Neural crest cell (in vitro differentiated cells): Measurements from ENCODE around the gene LCN1. TPM values are rescaled to one million over a fixed set of nuclear protein-coding genes. Genes with fewer than 3 reads are reported as not detected.

Experiments
- DNase-seq: peaks from one replicate; pipeline ENCODE4 v3.0.0; 2021; ENCODE audit warnings: low read depth, mixed read lengths, low spot score
- H3K27ac Mint-ChIP-seq: one replicate; pipeline ENCODE4 v1.8.0; 2021; ENCODE audit warnings: mild to moderate bottlenecking, mixed read lengths; ENCODE audit not compliant: unreplicated experiment
- H3K27me3 Mint-ChIP-seq: 2 replicates; pipeline ENCODE4 v1.8.0; 2021; ENCODE audit warnings: low read depth, mild to moderate bottlenecking, mixed read lengths
- H3K36me3 Mint-ChIP-seq: 2 replicates; pipeline ENCODE4 v1.8.0; 2021; ENCODE audit warnings: low read depth, mild to moderate bottlenecking, mixed read lengths
- H3K4me1 Mint-ChIP-seq: 2 replicates; pipeline ENCODE4 v1.8.0; 2021; ENCODE audit warnings: mixed read lengths
- H3K4me3 Mint-ChIP-seq: one replicate; pipeline ENCODE4 v1.8.0; 2021; ENCODE audit warnings: mild to moderate bottlenecking, mixed read lengths
- H3K9me3 Mint-ChIP-seq: 2 replicates; pipeline ENCODE4 v1.8.0; 2021; ENCODE audit warnings: mixed read lengths
- total RNA-seq: library from RNA; stranded (reverse); gene quantifications from 2 replicates; pipeline ENCODE4 v1.2.1, GENCODE V29; 2021
- TF ChIP-seq, protein P1 (sequence below): fragments of 200-600 bp; sonication (generic); conservative IDR thresholded peaks from 2 replicates; pipeline ENCODE4 v1.5.0; 2021; ENCODE audit warnings: antibody characterized with exemption, mild to moderate bottlenecking

The LCN1 gene
- total RNA-seq, 1 donor from 2014 or later: not detected

DNA sequence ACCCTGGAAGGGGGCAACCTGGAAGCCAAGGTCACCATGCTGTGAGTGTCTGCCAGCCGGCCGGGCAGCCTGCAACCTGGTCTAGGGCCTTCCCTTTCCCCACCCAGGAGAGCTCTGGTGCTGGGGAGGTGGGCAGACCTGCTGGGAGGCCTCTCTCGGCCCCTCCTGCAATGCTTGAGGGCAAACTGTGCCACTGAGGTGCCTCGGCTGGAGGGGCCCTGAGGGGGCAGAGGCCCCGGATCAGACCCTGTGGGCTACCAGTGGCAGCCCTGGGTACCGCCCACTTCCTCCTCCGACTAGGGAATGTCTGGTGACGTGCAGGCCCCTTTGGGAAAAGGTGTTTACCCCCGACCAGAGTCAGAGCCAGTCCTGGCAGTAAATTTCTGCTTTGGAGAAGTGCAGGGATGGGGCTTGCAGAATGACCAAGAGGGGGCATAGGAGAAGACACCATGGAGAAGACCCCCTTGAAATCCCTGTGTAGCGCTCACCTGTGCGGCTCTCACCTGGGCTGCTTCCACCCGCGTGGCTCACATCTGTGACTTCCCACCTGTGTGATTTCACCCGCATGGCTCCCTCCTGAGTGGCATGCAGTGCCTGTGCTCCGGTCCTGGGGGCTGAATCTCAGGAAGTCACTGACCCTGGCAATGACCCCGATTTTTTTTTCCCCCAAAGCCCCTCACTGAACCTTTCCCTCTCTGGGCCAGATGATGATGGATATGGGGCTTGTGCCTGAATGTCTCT is 1.1 kb downstream of the LCN1 start:
- Mint-ChIP-seq H3K36me3 (no peaks in the 10 kb centered on the region), H3K4me3 (no peak overlapping the region), H3K4me1 (peaks cover 14% of the 10 kb centered on the region), H3K9me3 (no peaks in the 10 kb centered on the region), H3K27me3 (no peaks in the 10 kb centered on the region), H3K27ac (peak overlapping the region; percentile 78)
- no peak for DNase-seq
- TF ChIP-seq, protein P1, sequence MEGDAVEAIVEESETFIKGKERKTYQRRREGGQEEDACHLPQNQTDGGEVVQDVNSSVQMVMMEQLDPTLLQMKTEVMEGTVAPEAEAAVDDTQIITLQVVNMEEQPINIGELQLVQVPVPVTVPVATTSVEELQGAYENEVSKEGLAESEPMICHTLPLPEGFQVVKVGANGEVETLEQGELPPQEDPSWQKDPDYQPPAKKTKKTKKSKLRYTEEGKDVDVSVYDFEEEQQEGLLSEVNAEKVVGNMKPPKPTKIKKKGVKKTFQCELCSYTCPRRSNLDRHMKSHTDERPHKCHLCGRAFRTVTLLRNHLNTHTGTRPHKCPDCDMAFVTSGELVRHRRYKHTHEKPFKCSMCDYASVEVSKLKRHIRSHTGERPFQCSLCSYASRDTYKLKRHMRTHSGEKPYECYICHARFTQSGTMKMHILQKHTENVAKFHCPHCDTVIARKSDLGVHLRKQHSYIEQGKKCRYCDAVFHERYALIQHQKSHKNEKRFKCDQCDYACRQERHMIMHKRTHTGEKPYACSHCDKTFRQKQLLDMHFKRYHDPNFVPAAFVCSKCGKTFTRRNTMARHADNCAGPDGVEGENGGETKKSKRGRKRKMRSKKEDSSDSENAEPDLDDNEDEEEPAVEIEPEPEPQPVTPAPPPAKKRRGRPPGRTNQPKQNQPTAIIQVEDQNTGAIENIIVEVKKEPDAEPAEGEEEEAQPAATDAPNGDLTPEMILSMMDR: no peak

DNA sequence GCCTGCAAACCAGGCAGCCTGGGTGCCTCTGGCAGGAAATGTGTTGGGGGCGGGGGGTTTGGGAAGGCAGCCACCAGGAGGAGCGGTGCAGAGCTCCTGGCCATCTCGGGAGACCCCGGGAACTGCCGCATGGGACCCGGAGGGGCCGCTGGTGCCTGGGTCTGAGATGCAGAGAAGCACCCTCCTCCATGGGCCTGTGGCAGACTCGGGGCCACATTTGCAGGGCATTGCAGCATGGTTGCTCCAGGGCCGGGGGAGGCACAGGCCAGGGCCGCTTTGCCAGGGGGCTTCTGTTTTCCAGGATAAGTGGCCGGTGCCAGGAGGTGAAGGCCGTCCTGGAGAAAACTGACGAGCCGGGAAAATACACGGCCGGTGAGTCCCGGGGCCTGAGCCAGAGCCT is 1.7 kb downstream of the LCN1 start:
- no peaks in the 10 kb centered on the region for H3K9me3 Mint-ChIP-seq
- H3K4me3 Mint-ChIP-seq: no peak overlapping the region
- H3K36me3 Mint-ChIP-seq: no peaks in the 10 kb centered on the region
- H3K4me1 Mint-ChIP-seq: peaks cover 11% of the 10 kb centered on the region
- H3K27ac Mint-ChIP-seq: no peak overlapping the region
- TF ChIP-seq, protein P1: no peak
- H3K27me3 Mint-ChIP-seq: no peaks in the 10 kb centered on the region
- DNase-seq: no peak

DNA sequence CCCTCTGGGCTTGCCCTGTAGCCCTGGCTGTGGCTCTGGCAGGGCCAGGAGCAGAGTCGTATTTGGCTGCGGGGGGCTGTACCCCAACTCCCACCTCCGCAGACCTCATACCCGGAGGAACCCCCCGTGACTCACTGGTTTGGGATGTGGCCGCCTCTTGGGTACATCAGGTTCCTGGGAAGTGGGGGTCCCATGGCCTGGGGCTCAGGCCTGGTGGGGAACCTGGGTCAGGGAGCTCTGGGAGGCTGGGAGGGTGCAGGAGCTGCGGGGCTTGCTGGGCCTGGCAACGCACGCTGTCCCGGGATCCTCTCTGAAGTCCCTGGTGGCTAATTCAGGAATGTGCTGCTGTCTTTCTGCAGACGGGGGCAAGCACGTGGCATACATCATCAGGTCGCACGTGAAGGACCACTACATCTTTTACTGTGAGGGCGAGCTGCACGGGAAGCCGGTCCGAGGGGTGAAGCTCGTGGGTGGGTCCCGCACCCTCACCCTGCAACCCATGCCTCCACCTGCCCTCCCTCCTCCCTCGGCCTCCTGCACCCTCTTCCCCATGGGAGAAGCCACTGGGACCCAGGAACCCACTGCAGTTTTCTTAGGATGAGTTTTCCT is 2.4 kb downstream of the LCN1 start:
- Mint-ChIP-seq H3K4me1 (peaks cover 4% of the 10 kb centered on the region), H3K27me3 (no peaks in the 10 kb centered on the region), H3K27ac (no peak overlapping the region), H3K36me3 (no peaks in the 10 kb centered on the region), H3K4me3 (no peak overlapping the region), H3K9me3 (no peaks in the 10 kb centered on the region)
- no peak for DNase-seq
- TF ChIP-seq, protein P1: no peak

DNA sequence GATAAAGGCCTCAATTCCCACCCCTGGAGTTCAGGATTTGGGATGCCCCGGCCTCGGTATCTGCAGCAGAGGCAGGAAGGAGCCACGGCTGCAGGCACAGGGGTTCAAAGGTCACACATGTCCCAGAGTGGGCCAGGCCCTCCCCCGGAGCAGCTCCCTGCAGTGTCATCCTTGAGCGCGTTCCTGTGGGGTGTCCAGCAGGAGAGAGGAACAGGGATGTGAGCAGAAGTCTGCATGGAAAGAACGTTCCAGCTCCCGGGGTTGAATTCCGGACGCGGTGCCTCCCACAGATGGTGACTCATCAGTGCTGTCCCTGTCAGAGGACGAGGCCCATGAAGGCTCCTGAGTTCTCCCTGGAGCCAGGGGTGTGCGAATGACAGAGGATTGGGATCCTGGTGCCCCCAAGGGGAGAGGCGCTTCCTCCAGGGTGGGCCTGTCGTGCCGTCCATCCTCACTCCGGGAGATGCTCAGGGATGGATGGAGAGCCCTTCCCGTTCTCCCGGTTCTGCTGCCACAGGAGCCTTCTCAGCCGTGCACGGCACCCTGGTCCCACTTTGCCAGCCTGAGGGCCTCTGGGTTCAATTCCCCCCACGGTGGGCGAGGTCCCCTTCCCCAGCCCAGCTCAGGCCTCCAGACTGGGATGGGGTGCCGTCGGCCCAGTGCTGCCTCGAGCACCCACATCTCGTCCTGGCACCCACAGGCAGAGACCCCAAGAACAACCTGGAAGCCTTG is 3.1 kb downstream of the LCN1 start:
- Mint-ChIP-seq H3K27ac (no peak overlapping the region), H3K36me3 (no peaks in the 10 kb centered on the region), H3K4me3 (no peak overlapping the region), H3K9me3 (no peaks in the 10 kb centered on the region), H3K27me3 (no peaks in the 10 kb centered on the region), H3K4me1 (peaks cover 4% of the 10 kb centered on the region)
- TF ChIP-seq, protein P1: no peak
- DNase-seq: no peak

DNA sequence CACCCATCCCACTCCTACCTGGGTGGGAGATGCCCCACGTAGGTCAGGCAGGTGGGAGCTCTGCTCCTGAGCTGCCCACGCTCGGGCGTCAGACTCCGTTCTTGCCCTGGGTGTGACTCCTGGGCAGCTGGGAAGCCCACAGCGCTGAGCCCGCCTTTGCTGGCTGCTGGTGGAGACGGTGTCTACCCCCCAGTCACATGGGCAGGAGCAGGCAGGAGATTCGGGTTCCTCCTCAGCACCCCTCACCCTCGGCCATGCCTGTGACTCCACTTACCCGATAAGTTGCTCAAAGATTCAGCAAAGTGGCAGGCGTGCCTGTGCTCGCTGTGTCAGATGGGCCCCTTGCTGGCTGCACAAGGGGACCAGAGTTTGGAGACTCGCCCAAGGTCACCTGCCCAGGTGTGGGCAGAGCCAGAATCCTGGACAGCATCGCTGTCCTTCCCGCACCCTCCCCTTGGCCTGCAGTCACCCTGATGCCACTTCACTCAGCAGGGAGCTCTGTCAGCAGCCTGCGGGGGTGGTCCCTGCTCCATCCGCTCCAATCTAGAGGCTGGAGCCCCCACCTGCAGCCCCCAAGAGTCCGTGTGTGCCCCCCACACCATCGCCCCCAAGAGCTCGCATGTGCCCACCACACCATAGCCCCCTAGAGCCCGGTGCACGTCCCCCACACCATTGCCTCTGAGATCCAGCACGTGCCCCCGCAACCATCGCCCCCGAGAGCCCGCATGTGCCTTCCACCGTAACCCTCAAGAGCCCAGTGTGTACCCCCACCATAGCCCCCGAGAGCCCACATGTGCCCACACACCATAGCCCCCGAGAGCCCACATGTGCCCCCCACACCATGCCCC is 4.2 kb downstream of the LCN1 start:
- Mint-ChIP-seq H3K27ac (no peak overlapping the region), H3K4me3 (no peak overlapping the region), H3K4me1 (peaks cover 7% of the 10 kb centered on the region), H3K36me3 (no peaks in the 10 kb centered on the region), H3K9me3 (no peaks in the 10 kb centered on the region), H3K27me3 (no peaks in the 10 kb centered on the region)
- TF ChIP-seq, protein P1: no peak
- DNase-seq: no peak
